SIG-M5 treated with dmso at 0.1 percent for 504 hours (cell line): ENCODE data around the gene TMEM163.

Experiments
- DNase-seq: peaks from one replicate; lab custom pipeline; 2025; ENCODE audit not compliant: unreplicated experiment; lab: John Stamatoyannopoulos, UW

The TMEM163 gene

DNA sequence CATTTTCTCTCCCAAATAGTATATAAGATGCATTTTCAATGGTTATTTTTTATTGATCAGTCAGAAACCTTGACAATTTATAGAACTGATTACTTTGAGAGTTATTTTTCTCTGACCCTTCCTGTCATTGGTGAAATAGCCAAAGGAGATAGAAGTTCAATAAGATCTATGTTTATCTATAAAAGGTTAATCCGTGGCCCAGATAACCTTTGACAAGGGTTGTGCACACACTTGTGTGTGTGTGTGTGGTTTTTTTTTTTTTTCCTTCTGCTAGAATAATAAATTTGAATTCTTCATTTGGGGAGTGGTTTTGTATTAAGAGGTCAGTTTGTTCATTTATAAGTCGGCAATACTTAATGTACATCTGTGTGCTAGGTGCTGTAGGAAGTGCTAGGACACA is 304.9 kb downstream of the TMEM163 start:
- no peak for DNase-seq

DNA sequence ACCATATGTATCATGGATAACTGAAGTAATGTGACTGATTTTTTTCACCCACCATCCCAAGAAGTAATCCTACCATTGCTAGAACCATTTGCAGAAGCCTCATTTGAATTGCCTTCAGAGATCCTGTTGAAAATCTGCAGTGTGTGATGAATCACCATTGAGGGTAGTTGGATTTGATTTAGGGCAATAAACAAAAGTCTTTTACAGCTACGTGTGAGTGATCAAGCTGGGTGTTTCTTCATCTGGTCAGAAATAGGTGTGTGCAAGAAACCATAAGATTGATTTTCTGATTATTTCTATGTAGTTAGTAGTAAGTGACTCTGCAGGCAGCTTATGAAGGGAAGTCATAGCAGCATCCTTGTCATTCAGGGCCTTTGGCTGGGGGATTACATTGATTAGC is 305.4 kb downstream of the TMEM163 start:
- DNase-seq, result no peak

DNA sequence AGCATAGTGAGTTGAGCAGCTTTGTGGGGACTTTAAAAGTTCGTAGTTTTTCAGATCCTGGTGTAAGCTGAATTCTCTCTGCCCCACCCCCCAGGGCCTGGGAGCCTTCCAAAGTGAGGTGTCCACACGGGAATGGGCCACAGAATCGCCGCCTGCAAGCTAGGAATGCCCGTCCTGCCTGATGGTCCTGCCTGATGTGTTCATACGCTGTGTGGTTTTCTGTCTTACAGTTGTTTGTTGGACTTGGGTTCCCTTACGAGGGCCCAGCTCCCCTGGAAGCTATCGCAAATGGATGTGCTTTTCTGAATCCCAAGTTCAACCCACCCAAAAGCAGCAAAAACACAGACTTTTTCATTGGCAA is 306.2 kb downstream of the TMEM163 start:
- no peak for DNase-seq

DNA sequence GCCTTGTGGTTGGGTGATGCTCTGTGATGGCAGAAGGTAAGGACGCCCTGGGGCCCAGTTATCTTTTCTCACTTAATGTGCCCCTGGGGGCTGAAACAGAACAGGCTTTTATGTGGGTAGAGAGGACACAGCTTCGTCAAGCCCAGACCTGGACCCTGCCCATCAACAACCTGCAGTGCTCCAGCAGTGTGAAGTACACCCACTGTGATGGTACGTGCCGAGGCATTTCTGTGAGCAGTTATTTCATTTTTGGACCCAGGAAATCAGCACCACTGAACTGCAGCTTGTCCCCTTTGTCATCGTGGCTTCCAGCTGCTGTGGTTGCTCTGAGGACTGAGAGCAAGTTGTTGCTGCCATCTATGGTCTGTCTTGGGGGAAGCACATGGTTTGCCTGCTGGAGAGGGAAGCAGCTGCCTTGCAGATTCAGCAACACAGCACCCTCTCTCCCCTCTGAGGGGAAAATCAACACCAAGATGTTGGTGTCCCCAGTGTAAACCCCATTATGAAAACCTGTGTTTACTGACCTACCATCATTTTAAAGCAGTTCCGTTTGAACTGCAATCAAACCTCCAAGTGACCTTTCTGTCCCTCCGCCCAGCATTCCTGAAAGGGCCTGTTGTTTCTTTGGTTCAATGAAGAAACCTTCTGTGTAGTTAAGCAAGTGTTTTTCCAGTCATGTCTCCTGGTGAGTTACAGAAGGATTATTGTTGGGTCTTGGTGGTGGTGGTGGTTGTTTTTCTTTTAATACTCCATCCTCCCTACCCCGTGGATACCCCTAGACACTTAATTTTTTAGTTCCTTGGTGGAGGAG is 306.8 kb downstream of the TMEM163 start:
- peak; percentile 68 for DNase-seq

DNA sequence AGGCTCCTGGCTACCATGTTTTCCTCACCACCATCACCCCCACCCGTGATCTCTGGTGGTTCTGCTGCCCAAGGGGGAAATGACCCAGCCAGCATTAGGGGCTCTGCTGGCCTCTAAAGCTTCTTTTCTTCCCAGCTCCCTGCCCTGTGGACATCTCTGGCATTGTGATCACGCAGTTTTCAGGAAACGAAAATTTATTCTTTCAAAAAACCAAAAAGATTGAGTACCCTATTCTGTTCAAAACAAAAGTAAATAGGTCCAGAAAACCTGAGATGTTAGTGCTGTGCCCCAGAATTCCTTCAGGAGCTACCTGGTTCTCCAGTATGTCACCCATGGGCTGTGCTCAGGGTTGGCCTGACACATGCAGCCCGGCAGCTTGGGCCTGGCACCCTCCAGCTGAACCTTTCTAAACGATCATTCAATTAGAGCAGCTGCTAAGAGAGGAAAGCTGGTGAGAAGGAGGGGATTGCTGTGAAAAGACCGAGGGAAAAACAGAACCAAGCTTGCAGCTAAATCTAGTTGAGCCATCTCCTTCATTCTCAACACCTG is 307.4 kb downstream of the TMEM163 start:
- DNase-seq, result no peak

DNA sequence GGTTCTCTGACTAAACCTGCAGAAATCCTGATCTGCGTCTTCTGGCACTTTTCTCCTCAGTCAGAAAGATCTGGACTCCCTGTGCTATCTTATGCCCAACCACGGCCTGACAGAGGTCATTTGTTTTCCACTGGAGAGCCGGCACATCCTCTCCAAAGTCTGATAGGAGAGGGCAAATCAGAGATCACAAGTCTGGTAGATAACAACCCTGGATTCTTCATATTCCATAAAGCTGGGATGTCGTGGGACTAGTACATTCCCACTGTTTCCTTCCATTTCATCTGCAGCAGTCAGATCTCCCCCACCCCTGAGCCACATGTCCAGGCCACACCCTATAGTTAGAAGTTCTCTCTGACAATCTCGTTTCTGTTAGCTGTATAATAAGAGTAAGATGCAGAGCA is 308.0 kb downstream of the TMEM163 start:
- DNase-seq, result no peak

DNA sequence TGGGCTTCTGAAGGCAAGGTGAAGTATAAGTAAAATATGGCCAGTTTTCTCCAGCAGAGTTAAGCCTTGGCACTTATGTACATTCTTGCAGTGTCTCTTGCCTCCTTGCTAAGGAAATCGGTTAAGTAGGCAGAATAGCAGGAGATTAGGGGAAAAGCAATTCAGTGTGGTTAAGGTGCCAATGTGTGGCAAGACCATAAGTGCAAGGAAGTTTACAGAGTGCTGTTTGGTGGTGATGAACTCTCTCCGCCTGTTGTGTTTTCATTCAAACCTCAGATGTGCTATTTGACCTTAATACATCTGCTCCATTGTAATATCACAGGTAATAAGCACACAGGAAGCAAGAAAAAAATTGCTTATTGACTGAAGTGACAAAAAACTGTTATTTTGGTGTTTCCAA is 308.8 kb downstream of the TMEM163 start:
- no peak for DNase-seq

DNA sequence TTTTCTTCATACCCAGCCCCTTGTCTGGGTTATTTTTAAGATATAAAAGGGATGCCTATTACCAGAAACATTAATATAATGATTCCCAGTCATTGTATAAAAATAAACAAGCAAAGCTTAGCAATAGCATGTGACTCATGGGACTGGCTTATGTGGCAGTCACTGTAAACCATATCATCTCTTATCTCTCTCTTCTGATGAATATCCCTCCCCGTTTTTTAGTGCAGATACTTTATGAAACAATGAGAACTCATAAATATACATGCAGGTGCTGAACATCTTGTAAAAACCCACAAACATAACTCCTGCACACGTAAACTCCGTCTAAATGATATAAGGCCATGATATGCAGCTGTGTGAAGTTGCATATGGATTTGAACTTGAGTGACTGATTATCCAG is 310.0 kb downstream of the TMEM163 start:
- no peak for DNase-seq

DNA sequence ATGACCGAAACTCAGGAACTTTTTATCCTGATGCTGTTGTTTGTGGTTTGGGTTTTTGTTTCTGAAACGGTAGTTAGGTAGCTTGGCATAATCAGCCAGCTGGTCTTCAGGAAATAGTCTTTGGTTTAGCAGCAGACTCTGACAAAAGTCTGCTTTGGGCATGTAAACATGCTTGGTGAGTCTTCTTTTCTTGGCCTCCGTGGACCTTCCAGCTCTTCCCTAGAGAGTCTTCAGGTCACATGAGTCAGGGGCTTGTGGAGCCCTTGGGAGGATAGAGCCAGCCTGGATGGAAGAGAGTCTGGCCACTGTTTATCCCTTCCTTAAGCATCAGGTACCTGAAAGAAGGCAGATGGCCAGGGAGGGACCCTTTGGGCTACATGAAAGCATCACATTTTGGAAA is 310.4 kb downstream of the TMEM163 start:
- no peak for DNase-seq

DNA sequence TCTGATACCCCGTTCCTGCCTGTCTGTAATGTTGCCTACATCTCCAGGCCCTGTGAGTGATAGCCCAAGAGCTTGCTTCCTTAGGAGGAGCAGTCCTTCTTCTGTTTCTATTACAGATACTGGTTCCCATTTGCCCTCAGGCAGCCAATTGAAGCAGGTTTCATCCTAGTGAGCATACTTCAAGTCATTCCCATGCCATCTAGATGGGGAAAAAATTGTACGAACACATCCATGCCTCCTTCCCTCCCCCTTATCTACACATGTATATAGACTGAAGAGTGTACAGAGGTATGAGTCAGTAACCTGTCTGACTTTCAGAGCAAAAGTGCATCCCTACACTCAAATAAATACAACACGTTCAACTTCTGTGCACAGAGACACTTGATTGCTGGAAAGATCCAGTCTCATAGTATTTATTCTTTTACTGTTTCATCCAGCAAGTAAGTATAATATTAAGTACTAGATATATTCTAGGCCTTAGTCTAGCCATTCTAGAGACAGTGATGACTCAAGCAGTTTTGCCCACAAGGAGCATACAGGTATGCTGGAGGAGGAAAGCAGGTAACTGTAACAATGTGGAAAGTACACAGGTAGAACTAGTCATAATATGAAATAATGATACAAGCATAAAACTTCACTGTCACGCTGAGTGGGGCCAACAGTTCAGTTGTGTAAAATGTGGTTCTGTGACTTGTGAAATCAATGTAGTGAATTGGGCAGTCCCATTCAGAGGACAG is 311.5 kb downstream of the TMEM163 start:
- DNase-seq, result no peak

DNA sequence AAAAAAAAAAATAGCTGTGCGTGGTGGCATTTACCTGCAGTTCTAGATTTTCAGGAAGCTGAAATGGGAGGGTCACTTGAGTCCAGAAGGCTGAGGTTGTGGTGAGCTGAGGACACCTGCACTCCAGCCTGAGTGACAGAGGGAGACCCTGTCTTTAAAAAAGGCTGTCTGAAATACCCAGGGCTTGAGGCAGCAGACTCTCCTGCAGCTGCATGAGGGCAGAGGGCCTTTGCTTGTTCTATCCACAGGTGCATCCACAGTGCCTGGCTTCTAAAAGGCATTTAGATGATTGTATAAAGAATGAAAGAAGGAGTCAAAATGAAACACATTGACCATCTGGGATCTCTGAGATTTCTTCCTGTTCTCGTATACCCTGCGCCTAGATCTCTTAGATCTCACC is 312.1 kb downstream of the TMEM163 start:
- no peak for DNase-seq

DNA sequence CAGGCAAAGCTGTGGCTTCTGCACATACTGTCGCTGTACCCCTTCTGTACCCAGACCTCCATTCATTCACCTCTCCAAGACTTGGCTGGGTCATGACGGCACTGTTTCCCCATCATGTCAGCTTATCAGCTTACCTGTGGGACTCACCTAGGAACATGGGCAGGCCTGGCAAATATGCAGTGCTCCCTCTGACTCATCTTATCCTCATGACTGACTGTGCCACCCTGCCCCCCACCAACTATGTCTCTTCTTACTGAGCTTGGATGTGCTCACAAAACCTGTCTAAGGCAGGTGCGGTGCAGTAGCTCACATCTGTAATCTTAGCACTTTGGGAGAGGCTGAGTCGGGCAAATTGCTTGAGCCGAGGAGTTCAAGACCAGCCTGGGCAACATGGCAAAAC is 312.5 kb downstream of the TMEM163 start:
- DNase-seq, result no peak
